Left renal pelvis (tissue), 4 donors: ENCODE data around the gene WDFY3. TPM values are rescaled to one million over a fixed set of nuclear protein-coding genes. Genes with fewer than 3 reads are reported as not detected.
"Not testable (repeated sequence)": the region's sequence is repeated elsewhere in the genome, so short reads cannot be mapped to it uniquely, and the experiment has no call there.

Source experiments
- DNase-seq, 4 donors: peaks; one replicate each; pipeline ENCODE4 v3.0.0-alpha.2; 2013; ENCODE audit warnings: low read depth in 4 of 4, low spot score in 3 of 4
- polyA plus RNA-seq, 4 donors: library from polyadenylated mRNA; unstranded; fragments of 120-200 nt; gene quantifications; one replicate each; pipeline ENCODE4 v1.2.1, GENCODE V29; 2013; ENCODE audit not compliant: insufficient read length in 4 of 4

Gene WDFY3
- polyA plus RNA-seq, 4 donors = 24.9 to 56.9 (median 49.4) TPM

GRCh38 chr4:84806541-84806940 lies 159.9 kb downstream of the WDFY3 start:
- DNase-seq = not testable (repeated sequence)

GRCh38 chr4:84804136-84804535 lies 162.4 kb downstream of the WDFY3 start:
- no peak for DNase-seq

GRCh38 chr4:84803720-84804119 lies 162.8 kb downstream of the WDFY3 start:
- DNase-seq = no peak

GRCh38 chr4:84803116-84803515 lies 163.4 kb downstream of the WDFY3 start:
- DNase-seq = no peak

- DNase-seq = no peak
These were observed 166.2 kb downstream of the WDFY3 start for GRCh38 chr4:84800256-84800655.

GRCh38 chr4:84799318-84799717 lies 167.2 kb downstream of the WDFY3 start:
- no peak for DNase-seq

- no peak for DNase-seq
These were observed 170.1 kb downstream of the WDFY3 start for GRCh38 chr4:84796394-84796793.

GRCh38 chr4:84792366-84793301 lies 173.9 kb downstream of the WDFY3 start:
- no peak for DNase-seq

- DNase-seq = no peak
These were observed 175.5 kb downstream of the WDFY3 start for GRCh38 chr4:84790769-84791565.

GRCh38 chr4:84786478-84786877 lies 180.0 kb downstream of the WDFY3 start:
- no peak for DNase-seq

GRCh38 chr4:84782517-84782916 lies 184.0 kb downstream of the WDFY3 start:
- no peak for DNase-seq

- no peak for DNase-seq
These were observed 185.8 kb downstream of the WDFY3 start for GRCh38 chr4:84780719-84781118.

- no peak for DNase-seq
These were observed 188.4 kb downstream of the WDFY3 start for GRCh38 chr4:84778041-84778440.

- no peak for DNase-seq
These were observed 199.3 kb downstream of the WDFY3 start for GRCh38 chr4:84767168-84767567.

- DNase-seq = no peak
These were observed 213.0 kb downstream of the WDFY3 start for GRCh38 chr4:84753321-84753972.

GRCh38 chr4:84751707-84752106 lies 214.8 kb downstream of the WDFY3 start:
- DNase-seq = no peak

- DNase-seq = no peak
These were observed 215.6 kb downstream of the WDFY3 start for GRCh38 chr4:84750960-84751283.

- DNase-seq = peak in 2 of 4 donors; percentile 21 to 22
These were observed 216.1 kb downstream of the WDFY3 start for GRCh38 chr4:84750260-84750959.

GRCh38 chr4:84740057-84740456 lies 226.4 kb downstream of the WDFY3 start:
- DNase-seq = peak in 3 of 4 donors; percentile 14 to 52 (median 23)

GRCh38 chr4:84738622-84739021 lies 227.9 kb downstream of the WDFY3 start:
- DNase-seq = no peak

GRCh38 chr4:84737656-84738055 lies 228.8 kb downstream of the WDFY3 start:
- no peak for DNase-seq
